GM13976 (cell line): ENCODE results near the gene NF1.

Experiments
- DNase-seq: peaks from one replicate; pipeline ENCODE4 v3.0.0; 2012; ENCODE audit warnings: low spot score
- in situ Hi-C: fragments of 300-500 bp; cut with MboI; formaldehyde crosslinking; loops from one replicate; pipeline ENCODE4 v1.12.0; 2022; ENCODE audit warnings: low sequenced_read_pairs, mixed read lengths, inconsistent platforms; ENCODE audit not compliant: unreplicated experiment
- TF ChIP-seq, protein P1 (sequence below): IDR thresholded peaks from 2 replicates; pipeline ENCODE4 v1.5.1; 2012; ENCODE audit warnings: borderline replicate concordance, mild to moderate bottlenecking; ENCODE audit not compliant: insufficient read depth; ENCODE audit errors: extremely low read depth, missing control alignments, control extremely low read depth

NF1 gene

DNA sequence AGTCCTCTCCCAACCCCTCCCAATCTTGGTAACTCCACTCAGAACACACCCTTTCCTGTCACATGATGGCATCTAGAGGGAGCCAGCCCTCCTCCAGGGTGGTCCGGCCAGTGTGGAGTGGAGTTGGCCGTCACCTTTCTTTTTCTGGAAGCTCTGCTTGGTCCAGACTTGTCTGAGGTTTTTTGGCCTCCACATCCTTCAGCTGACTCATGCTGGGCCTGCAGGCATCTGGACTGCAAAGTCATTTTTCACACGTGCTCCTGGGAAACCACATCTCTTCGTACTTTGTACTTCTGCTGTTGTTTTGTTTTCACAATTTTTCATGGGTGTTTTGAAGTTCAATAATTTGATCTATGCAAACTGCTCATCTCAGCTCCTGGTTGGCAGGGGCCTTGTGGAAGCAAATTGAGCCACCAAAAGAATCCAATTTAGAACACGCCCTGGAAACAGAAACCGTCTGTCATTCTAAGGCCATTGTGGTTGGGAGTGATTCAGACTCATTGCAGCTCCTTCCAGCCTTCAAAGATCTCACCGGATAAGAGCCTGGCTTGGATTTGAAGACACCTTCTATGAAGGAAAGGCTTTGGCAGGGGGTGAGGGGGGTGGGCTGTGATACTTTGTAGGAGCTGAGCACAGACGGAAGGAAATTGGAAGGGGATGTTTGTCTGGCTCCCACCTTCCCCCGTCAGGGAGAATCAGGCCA lies 42.4 kb upstream of the NF1 start:
- TF ChIP-seq, protein P1, sequence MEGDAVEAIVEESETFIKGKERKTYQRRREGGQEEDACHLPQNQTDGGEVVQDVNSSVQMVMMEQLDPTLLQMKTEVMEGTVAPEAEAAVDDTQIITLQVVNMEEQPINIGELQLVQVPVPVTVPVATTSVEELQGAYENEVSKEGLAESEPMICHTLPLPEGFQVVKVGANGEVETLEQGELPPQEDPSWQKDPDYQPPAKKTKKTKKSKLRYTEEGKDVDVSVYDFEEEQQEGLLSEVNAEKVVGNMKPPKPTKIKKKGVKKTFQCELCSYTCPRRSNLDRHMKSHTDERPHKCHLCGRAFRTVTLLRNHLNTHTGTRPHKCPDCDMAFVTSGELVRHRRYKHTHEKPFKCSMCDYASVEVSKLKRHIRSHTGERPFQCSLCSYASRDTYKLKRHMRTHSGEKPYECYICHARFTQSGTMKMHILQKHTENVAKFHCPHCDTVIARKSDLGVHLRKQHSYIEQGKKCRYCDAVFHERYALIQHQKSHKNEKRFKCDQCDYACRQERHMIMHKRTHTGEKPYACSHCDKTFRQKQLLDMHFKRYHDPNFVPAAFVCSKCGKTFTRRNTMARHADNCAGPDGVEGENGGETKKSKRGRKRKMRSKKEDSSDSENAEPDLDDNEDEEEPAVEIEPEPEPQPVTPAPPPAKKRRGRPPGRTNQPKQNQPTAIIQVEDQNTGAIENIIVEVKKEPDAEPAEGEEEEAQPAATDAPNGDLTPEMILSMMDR: no peak
- DNase-seq: no peak
- in situ Hi-C loops: no loop called here

DNA sequence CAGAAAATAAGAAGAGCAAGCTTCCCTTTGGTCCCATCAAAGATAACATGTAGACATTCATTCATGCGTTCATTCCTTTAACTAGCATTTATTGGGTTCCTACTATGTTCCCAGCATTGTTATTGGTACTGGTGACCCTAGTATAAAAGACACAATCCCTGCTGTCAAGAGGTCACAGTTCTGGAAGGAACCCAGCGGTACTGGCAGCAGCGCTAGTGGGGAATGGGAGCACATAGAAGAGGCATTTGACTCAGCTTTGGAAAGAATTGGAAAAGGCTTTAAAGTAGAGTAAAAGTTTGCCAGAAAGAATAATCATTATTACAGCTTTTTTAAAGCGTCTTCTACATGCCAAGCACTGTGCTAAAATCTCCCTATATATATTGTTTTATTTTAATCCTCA lies 41.7 kb upstream of the NF1 start:
- in situ Hi-C loops: no loop called here
- TF ChIP-seq, protein P1: no peak
- DNase-seq: no peak

DNA sequence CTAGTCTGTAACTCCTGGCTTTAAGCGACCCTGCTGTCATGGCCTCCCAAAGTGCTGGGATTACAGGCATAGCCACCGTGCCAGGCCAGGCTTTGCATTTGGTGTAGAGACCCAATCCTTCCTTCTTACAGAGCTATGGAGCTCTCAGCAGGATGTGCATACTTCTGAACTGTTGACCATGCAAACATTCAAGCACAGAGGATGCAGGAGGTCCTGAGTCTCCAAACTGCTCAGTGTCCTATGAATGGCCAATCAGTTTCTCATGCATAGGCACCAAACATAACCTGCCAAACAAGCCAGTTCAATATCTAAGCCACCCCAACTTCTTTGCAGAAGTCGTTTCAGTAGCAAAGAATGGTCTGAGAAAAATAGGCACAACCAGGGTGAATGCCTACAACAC lies 40.0 kb upstream of the NF1 start:
- TF ChIP-seq, protein P1: no peak
- no peak for DNase-seq
- in situ Hi-C loops: no loop called here

GRCh38 chr17:31058976-31059375 lies 35.8 kb upstream of the NF1 start:
- no peak for DNase-seq
- in situ Hi-C loops: no loop called here
- TF ChIP-seq, protein P1: no peak

DNA sequence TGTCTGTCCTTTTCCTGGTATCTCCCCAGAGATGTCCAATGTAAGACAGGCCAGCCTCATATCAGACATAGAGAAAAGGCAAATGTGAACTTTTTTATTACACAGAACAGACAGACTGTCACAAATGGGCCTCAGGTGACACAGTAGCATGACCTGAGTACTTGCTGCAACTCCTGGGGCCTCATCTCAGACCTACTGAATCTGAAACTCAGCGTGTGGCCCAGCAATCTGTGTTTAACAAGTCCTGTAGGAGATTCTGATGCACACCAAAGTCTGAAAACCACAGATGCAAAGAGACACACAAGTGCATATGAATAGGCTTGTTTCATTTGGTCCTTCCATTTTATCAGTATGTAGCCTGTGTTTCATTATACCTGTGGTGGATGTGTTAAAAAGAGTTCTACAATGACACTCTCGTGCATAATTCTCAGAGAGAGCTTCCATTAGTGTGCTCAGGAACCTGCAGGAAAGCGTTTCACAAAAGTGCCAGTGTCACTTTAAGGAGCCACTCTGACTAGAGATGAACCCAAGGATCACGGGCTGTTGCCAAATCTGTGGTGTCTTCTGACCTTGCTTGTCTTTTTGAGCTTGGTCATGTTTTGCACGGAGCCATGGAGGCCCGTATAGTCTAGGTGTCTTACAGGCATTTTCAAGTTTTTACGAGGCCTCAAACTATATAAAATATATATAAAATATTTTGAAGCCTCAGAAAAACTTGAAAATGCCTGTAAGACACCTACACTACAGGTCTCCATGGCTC lies 33.8 kb upstream of the NF1 start:
- in situ Hi-C loops: no loop called here
- DNase-seq: no peak
- TF ChIP-seq, protein P1: no peak

DNA sequence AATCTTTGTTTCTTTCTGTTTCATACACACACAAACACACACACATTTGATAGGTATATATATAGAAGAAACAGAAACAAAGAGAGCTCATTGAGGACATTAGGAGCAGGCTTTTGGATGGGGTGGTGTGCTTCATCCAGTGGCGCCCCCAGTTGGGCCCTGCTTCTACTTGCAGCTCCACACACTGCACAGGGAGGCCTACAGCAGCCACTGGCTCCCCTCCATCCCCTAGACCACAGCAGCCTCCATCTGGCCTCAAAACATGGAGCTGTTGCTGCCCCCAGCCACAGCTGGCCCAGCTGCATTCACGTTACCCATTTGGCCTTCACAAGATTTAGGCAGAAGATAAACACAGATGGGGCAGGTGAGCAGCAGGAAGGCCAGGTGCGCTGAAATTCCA lies 33.1 kb upstream of the NF1 start:
- in situ Hi-C loops: no loop called here
- no peak for DNase-seq
- TF ChIP-seq, protein P1: no peak
